Measurements from ENCODE around the gene SYT7.

SYT7 gene

GRCh38 chr11:61544466-61544865 lies 36.4 kb downstream of the SYT7 start:
- no peaks in the 10 kb centered on the region for H3K36me3 ChIP-seq (ENCODE audit: control insufficient read depth, insufficient read depth, low read length)
- no peaks in the 10 kb centered on the region for H3K9me3 ChIP-seq (ENCODE audit: control insufficient read depth, low read length)
- H3K27ac ChIP-seq (ENCODE audit: low read depth, low read length, severe bottlenecking) = no peak overlapping the region
- H3K4me1 ChIP-seq (ENCODE audit: control insufficient read depth, insufficient read depth, low read length, poor library complexity, severe bottlenecking) = peaks cover 31% of the 10 kb centered on the region
- WGBS, 2 experiments (ENCODE audit: insufficient coverage in 2 of 2) = 89 to 100% methylated on average over 3 to 6 of the region's 6 CpGs
- no peak overlapping the region for H3K4me3 ChIP-seq (ENCODE audit: extremely low read depth, insufficient read depth, low read length, poor library complexity, severe bottlenecking)

GRCh38 chr11:61543606-61544306 lies 37.1 kb downstream of the SYT7 start:
- Histone ChIP-seq H3K9me3 (ENCODE audit: control insufficient read depth, low read length) (no peaks in the 10 kb centered on the region), H3K4me3 (ENCODE audit: extremely low read depth, insufficient read depth, low read length, poor library complexity, severe bottlenecking) (no peak overlapping the region), H3K27ac (ENCODE audit: low read depth, low read length, severe bottlenecking) (no peak overlapping the region), H3K4me1 (ENCODE audit: control insufficient read depth, insufficient read depth, low read length, poor library complexity, severe bottlenecking) (peaks cover 35% of the 10 kb centered on the region), H3K36me3 (ENCODE audit: control insufficient read depth, insufficient read depth, low read length) (no peaks in the 10 kb centered on the region)
- 84 to 100% methylated on average over 1 to 2 of the region's 4 CpGs for WGBS, 2 experiments (ENCODE audit: insufficient coverage in 2 of 2)

DNA sequence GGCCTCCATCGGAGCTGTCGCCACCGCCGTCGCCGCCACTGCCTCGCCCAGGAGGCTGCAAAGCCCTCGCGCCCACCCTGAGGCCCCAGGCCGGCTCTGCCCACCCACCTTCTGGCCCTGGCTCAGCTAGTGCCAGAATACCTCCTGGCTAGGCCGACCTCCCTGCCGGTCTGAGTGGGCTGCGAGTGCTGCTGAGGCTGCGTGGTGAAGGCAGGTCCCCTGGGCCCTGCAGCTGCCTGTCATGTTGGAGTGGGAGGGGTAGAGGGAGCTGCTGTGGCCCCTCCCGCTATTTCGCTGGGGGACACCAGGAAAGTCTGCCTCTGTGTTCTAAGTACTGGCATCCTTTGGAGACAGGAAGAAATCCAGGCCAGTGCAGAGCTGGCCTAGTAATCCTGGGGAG lies 38.2 kb downstream of the SYT7 start:
- Histone ChIP-seq H3K36me3 (ENCODE audit: control insufficient read depth, insufficient read depth, low read length) (no peaks in the 10 kb centered on the region), H3K9me3 (ENCODE audit: control insufficient read depth, low read length) (no peaks in the 10 kb centered on the region), H3K4me3 (ENCODE audit: extremely low read depth, insufficient read depth, low read length, poor library complexity, severe bottlenecking) (no peak overlapping the region), H3K27ac (ENCODE audit: low read depth, low read length, severe bottlenecking) (no peak overlapping the region), H3K4me1 (ENCODE audit: control insufficient read depth, insufficient read depth, low read length, poor library complexity, severe bottlenecking) (peaks cover 35% of the 10 kb centered on the region)
- 81 to 84% methylated on average over 6 to 16 of the region's 16 CpGs for WGBS, 2 experiments (ENCODE audit: insufficient coverage in 2 of 2)

- Histone ChIP-seq H3K36me3 (ENCODE audit: control insufficient read depth, insufficient read depth, low read length) (no peaks in the 10 kb centered on the region), H3K27ac (ENCODE audit: low read depth, low read length, severe bottlenecking) (no peak overlapping the region), H3K4me3 (ENCODE audit: extremely low read depth, insufficient read depth, low read length, poor library complexity, severe bottlenecking) (no peak overlapping the region), H3K4me1 (ENCODE audit: control insufficient read depth, insufficient read depth, low read length, poor library complexity, severe bottlenecking) (peaks cover 35% of the 10 kb centered on the region), H3K9me3 (ENCODE audit: control insufficient read depth, low read length) (no peaks in the 10 kb centered on the region)
- WGBS, 2 experiments (ENCODE audit: insufficient coverage in 2 of 2) = 62 to 63% methylated on average over 13 to 19 of the region's 19 CpGs
Measured at GRCh38 chr11:61542024-61542461, 38.8 kb downstream of the SYT7 start.

- no peaks in the 10 kb centered on the region for H3K36me3 ChIP-seq (ENCODE audit: control insufficient read depth, insufficient read depth, low read length)
- H3K4me1 ChIP-seq (ENCODE audit: control insufficient read depth, insufficient read depth, low read length, poor library complexity, severe bottlenecking) = peaks cover 35% of the 10 kb centered on the region
- no peak overlapping the region for H3K27ac ChIP-seq (ENCODE audit: low read depth, low read length, severe bottlenecking)
- no peaks in the 10 kb centered on the region for H3K9me3 ChIP-seq (ENCODE audit: control insufficient read depth, low read length)
- no peak overlapping the region for H3K4me3 ChIP-seq (ENCODE audit: extremely low read depth, insufficient read depth, low read length, poor library complexity, severe bottlenecking)
- whole genome bisulfite sequencing, 2 experiments (ENCODE audit: insufficient coverage in 2 of 2) = 12 to 25% methylated on average over 3 of the region's 3 CpGs
Measured at GRCh38 chr11:61541598-61541997, 39.3 kb downstream of the SYT7 start.

- no peaks in the 10 kb centered on the region for H3K9me3 ChIP-seq (ENCODE audit: control insufficient read depth, low read length)
- peaks cover 35% of the 10 kb centered on the region for H3K4me1 ChIP-seq (ENCODE audit: control insufficient read depth, insufficient read depth, low read length, poor library complexity, severe bottlenecking)
- no peak overlapping the region for H3K27ac ChIP-seq (ENCODE audit: low read depth, low read length, severe bottlenecking)
- H3K4me3 ChIP-seq (ENCODE audit: extremely low read depth, insufficient read depth, low read length, poor library complexity, severe bottlenecking) = no peak overlapping the region
- WGBS, 2 experiments (ENCODE audit: insufficient coverage in 2 of 2) = 80 to 81% methylated on average over 9 of the region's 9 CpGs
- no peaks in the 10 kb centered on the region for H3K36me3 ChIP-seq (ENCODE audit: control insufficient read depth, insufficient read depth, low read length)
Measured at GRCh38 chr11:61540528-61540927, 40.3 kb downstream of the SYT7 start.

DNA sequence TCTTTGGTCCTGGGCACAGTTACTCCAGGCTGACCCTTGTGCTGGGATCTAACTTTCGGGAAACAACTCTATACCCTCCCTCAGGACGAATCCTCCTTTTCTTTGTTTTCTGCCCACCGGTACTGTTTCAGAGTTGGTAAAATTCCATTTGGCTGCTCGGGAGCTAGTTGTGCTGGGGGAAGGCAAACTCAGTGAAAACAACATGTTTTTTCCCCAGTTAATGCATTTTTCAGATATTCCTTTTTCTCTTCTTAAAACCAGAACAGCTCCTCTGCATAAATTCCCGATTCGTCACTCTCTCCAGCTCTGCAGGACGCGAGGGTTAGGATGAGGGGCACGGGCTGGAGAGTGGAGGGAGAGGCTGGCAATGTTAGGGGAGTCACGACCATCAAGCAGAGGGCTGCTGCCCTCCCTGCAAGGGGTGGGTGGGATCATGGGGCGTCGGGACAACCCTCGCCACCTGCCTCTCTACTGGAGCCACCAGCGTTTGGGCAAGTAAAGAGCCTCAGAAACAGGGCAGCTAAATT lies 41.0 kb downstream of the SYT7 start:
- H3K36me3 ChIP-seq (ENCODE audit: control insufficient read depth, insufficient read depth, low read length) = no peaks in the 10 kb centered on the region
- peaks cover 35% of the 10 kb centered on the region for H3K4me1 ChIP-seq (ENCODE audit: control insufficient read depth, insufficient read depth, low read length, poor library complexity, severe bottlenecking)
- H3K9me3 ChIP-seq (ENCODE audit: control insufficient read depth, low read length) = no peaks in the 10 kb centered on the region
- 52 to 55% methylated on average over 6 to 10 of the region's 14 CpGs for WGBS, 2 experiments (ENCODE audit: insufficient coverage in 2 of 2)
- no peak overlapping the region for H3K4me3 ChIP-seq (ENCODE audit: extremely low read depth, insufficient read depth, low read length, poor library complexity, severe bottlenecking)
- H3K27ac ChIP-seq (ENCODE audit: low read depth, low read length, severe bottlenecking) = peak overlapping the region; percentile 36

DNA sequence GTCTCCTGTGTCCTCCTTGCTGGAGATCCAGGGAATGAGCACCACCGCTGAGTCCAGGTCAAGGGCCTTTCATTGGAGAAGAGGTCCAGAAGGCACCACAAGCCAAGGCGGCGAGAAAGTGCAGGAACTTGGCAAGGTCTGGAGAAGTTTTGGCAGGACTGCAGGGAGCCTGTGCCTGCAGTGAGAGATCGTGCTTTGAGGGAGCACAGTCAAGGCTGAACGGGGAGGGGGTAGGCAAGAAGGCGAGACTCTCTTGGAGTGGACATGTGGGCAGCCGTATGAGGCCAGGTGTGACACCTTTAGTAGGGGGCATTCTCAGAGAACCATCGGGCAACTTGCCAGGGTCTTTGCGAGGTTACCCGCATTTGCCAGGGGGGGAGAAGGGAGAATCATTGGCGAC lies 41.9 kb downstream of the SYT7 start:
- no peak overlapping the region for H3K4me3 ChIP-seq (ENCODE audit: extremely low read depth, insufficient read depth, low read length, poor library complexity, severe bottlenecking)
- WGBS, 2 experiments (ENCODE audit: insufficient coverage in 2 of 2) = 96 to 97% methylated on average over 10 to 11 of the region's 11 CpGs
- H3K4me1 ChIP-seq (ENCODE audit: control insufficient read depth, insufficient read depth, low read length, poor library complexity, severe bottlenecking) = peaks cover 35% of the 10 kb centered on the region
- H3K9me3 ChIP-seq (ENCODE audit: control insufficient read depth, low read length) = no peaks in the 10 kb centered on the region
- no peaks in the 10 kb centered on the region for H3K36me3 ChIP-seq (ENCODE audit: control insufficient read depth, insufficient read depth, low read length)
- no peak overlapping the region for H3K27ac ChIP-seq (ENCODE audit: low read depth, low read length, severe bottlenecking)

DNA sequence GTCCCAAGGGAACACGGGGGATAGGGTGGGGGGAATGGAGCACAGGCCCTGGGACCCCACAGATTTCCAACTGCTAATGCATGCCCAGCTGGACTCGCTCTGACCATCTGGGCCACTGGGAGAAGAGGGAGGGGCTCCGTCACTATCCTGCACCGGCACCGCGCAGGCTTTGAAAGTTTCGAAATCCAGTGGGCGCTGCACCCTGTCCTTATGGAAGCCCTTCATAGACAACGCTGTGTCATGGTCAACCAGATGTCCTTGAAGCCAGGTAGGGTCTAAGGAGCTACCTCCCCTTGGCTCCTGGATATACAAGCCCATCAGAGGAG lies 42.3 kb downstream of the SYT7 start:
- Histone ChIP-seq H3K4me3 (ENCODE audit: extremely low read depth, insufficient read depth, low read length, poor library complexity, severe bottlenecking) (no peak overlapping the region), H3K4me1 (ENCODE audit: control insufficient read depth, insufficient read depth, low read length, poor library complexity, severe bottlenecking) (peaks cover 35% of the 10 kb centered on the region), H3K27ac (ENCODE audit: low read depth, low read length, severe bottlenecking) (no peak overlapping the region), H3K36me3 (ENCODE audit: control insufficient read depth, insufficient read depth, low read length) (no peaks in the 10 kb centered on the region), H3K9me3 (ENCODE audit: control insufficient read depth, low read length) (no peaks in the 10 kb centered on the region)
- 93 to 99% methylated on average over 8 to 9 of the region's 9 CpGs for WGBS, 2 experiments (ENCODE audit: insufficient coverage in 2 of 2)

GRCh38 chr11:61537326-61537725 lies 43.5 kb downstream of the SYT7 start:
- H3K27ac ChIP-seq (ENCODE audit: low read depth, low read length, severe bottlenecking) = no peak overlapping the region
- 86 to 93% methylated on average over 6 to 8 of the region's 8 CpGs for WGBS, 2 experiments (ENCODE audit: insufficient coverage in 2 of 2)
- H3K4me3 ChIP-seq (ENCODE audit: extremely low read depth, insufficient read depth, low read length, poor library complexity, severe bottlenecking) = no peak overlapping the region
- peaks cover 29% of the 10 kb centered on the region for H3K4me1 ChIP-seq (ENCODE audit: control insufficient read depth, insufficient read depth, low read length, poor library complexity, severe bottlenecking)
- H3K36me3 ChIP-seq (ENCODE audit: control insufficient read depth, insufficient read depth, low read length) = no peaks in the 10 kb centered on the region
- no peaks in the 10 kb centered on the region for H3K9me3 ChIP-seq (ENCODE audit: control insufficient read depth, low read length)

DNA sequence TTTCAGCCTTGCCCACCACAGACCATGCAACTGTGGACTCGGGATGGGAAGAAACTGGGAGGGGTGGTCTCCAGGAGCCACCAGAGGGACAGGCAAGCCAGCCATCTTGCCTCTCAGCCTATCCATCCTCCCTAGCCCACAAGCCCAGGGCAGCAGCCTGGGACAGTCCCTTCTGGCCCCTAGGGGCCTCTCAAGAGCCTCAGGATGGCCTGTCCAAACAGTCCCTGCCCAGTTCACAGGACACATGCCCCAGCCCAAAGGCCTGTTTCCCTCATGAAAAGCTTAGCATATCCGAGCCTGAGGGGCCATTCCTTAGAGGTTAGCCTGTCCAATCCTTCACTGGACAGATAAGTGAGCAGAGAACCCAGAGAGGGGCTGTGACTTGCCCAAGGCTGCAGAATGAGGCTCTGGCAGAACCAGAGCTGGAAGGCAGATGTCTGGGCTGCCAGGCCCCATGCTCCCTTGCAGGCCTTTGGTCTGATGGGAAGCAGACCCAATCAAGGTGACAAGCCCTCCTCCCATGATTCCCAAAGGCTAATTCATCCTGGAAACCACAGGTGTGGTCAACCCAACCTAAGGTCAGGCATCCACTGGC lies 44.1 kb downstream of the SYT7 start:
- Histone ChIP-seq H3K27ac (ENCODE audit: low read depth, low read length, severe bottlenecking) (no peak overlapping the region), H3K9me3 (ENCODE audit: control insufficient read depth, low read length) (no peaks in the 10 kb centered on the region), H3K36me3 (ENCODE audit: control insufficient read depth, insufficient read depth, low read length) (no peaks in the 10 kb centered on the region), H3K4me1 (ENCODE audit: control insufficient read depth, insufficient read depth, low read length, poor library complexity, severe bottlenecking) (peaks cover 24% of the 10 kb centered on the region), H3K4me3 (ENCODE audit: extremely low read depth, insufficient read depth, low read length, poor library complexity, severe bottlenecking) (no peak overlapping the region)
- 83 to 100% methylated on average over 1 to 2 of the region's 2 CpGs for WGBS, 2 experiments (ENCODE audit: insufficient coverage in 2 of 2)
